ENCODE results near the gene SLC66A1.

Gene SLC66A1

GRCh38 chr1:19363536-19364152, 51.5 kb downstream of the SLC66A1 start:
- FAIRE-seq: no peak

- FAIRE-seq: no peak
These were observed 53.6 kb downstream of the SLC66A1 start for GRCh38 chr1:19365721-19366120.

GRCh38 chr1:19366599-19367536, 54.7 kb downstream of the SLC66A1 start:
- FAIRE-seq: no peak

DNA sequence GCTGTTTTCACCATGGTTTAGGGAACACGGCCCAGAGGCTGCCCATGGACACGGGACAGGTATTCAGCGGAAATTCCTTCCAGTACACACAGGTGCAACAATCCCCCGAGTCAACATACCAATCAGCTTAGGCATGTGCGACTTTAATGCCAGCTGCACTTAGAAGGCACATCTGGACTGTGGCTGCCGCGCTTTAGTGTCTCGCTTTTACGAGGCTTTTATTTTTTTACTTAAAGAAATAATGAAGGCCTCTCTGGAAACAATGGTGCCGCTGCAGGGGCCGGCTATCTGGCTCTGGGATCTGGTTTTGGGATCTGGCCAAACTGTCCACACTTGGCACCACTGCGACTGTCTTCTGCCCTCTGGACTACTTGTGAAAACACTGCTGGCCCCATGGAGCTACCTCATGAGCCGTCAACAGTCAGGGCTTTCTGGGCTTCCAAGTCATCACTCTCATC, 55.5 kb downstream of the SLC66A1 start:
- FAIRE-seq: no peak

- FAIRE-seq: no peak
These were observed 55.9 kb downstream of the SLC66A1 start for GRCh38 chr1:19368050-19368449.

- FAIRE-seq: no peak
These were observed 56.8 kb downstream of the SLC66A1 start for GRCh38 chr1:19368964-19369363.

- no peak for FAIRE-seq
These were observed 57.4 kb downstream of the SLC66A1 start for GRCh38 chr1:19369396-19370090.

DNA sequence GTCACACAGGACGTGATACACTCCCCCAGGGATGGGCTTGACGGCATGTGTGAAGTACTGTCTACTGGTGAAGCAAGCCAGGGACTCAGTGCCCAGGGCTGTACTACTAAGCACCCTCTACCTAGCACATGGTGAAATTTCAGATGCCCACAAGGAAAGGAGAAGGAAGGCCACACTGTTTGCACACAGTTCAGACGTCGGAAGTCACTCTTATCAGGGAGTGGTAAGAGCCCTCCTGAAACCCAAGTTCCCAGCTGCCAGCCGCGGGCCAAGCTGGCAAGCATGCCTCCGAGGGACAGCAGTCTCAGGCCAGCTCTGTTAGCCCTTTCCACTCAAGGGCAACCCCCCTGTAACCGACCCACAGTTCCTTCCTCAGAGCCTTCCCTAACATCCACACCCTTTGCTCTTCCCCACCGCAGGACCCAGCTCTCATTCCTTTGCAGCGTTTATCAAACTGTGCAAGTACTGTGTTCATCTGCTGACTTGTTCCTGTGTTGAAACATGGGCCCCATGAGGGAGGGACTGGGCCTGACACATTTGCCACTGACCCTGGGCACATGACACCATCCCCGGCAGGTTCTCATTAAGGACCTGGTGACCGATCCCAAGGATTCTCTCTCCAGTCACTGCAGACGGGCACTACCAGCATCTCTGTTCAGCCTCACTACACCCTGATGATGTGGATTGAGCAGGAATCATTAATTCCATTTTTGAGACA, 58.5 kb downstream of the SLC66A1 start:
- FAIRE-seq: no peak

GRCh38 chr1:19371226-19372135, 59.4 kb downstream of the SLC66A1 start:
- FAIRE-seq: no peak

GRCh38 chr1:19372136-19372514, 60.0 kb downstream of the SLC66A1 start:
- no peak for FAIRE-seq

GRCh38 chr1:19372602-19373001, 60.5 kb downstream of the SLC66A1 start:
- FAIRE-seq: no peak

GRCh38 chr1:19373211-19374082, 61.3 kb downstream of the SLC66A1 start:
- FAIRE-seq: no peak

GRCh38 chr1:19374083-19374801, 62.1 kb downstream of the SLC66A1 start:
- FAIRE-seq: no peak

DNA sequence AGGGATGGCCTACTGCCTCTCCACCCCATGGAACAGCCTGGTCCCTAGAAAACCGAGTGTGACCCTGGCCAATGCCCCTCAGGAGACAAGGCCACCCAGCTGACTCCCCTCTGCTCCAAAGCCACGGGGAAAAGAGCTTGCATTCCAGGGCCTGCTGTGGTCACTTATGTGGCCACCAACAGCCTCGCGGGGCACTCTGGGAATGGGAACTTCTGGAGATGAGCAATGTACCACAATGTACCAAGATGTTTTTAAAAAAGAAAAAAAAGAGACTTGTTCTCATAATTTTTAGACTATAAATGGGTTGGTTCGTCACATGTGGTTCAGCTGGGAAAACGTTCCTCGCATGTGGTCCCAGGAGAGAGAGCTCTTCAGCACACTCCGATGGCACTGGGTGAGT, 62.8 kb downstream of the SLC66A1 start:
- no peak for FAIRE-seq

GRCh38 chr1:19375631-19376400, 63.7 kb downstream of the SLC66A1 start:
- no peak for FAIRE-seq

- peak; percentile 58 for FAIRE-seq
These were observed 64.6 kb downstream of the SLC66A1 start for GRCh38 chr1:19376428-19377372.

GRCh38 chr1:19377812-19378718, 65.9 kb downstream of the SLC66A1 start:
- FAIRE-seq: no peak
